Loucy (cell line): ENCODE data around the gene CAV2.

Experiments
- CTCF ChIP-seq: fragments of 200-600 bp; sonication (generic); conservative IDR thresholded peaks from 2 replicates; pipeline ENCODE4 v1.5.1; 2014; ENCODE audit warnings: mild to moderate bottlenecking, antibody characterized with exemption, low read length
- EZH2phosphoT487 ChIP-seq: fragments of 200-600 bp; IDR thresholded peaks from 2 replicates; pipeline ENCODE4 v1.6.1; 2018; ENCODE audit warnings: antibody characterized with exemption, mild to moderate bottlenecking, moderate library complexity, borderline replicate concordance

GRCh38 chr7:116541951-116542350, 42.4 kb downstream of the CAV2 start:
- no peak for TF ChIP-seq CTCF
- no peak for TF ChIP-seq EZH2phosphoT487
